CD4-positive, alpha-beta T cell (primary cell): ENCODE results near the gene RASGRF2. TPM values are rescaled to one million over a fixed set of nuclear protein-coding genes. Genes with fewer than 3 reads are reported as not detected.

Experiments used
- ATAC-seq: fragments of 200-7000 bp; cut with Tn5 transposase; one replicate; pipeline ENCODE4 v1.10.0; 2022; ENCODE audit warnings: mild to moderate bottlenecking; ENCODE audit not compliant: poor library complexity
- CTCF ChIA-PET: fragments of 350-600 bp; sonication (Branson Sonifier 250); formaldehyde crosslinking; loops from one replicate; lab custom pipeline; 2021; ENCODE audit warnings: antibody characterized with exemption, inconsistent platforms; lab: Charles Lee
- POLR2A ChIA-PET: fragments of 350-600 bp; sonication (Branson Sonifier 250); formaldehyde crosslinking; loops from one replicate; lab custom pipeline; 2021; ENCODE audit warnings: antibody characterized with exemption, inconsistent platforms; lab: Charles Lee
- DNase-seq, 14 experiments: peaks; one replicate each; pipeline ENCODE4 v3.0.0-alpha.2; 2013 to 2020; ENCODE audit warnings: mixed read lengths in 2 of 14
- H3K27ac ChIP-seq, 2 donors: one replicate each; pipeline versions ENCODE4 v1.5.1 to v1.7.0; 2013; ENCODE audit warnings: low read length in 2 of 2, low read depth in 1 of 2, mild to moderate bottlenecking in 1 of 2
- H3K27me3 ChIP-seq, 2 experiments: 1 replicate in 1 of 2; 2 replicates in 1 of 2; pipeline versions ENCODE4 v1.6.1 to v1.7.0; 2013; ENCODE audit warnings: low read length in 2 of 2, control low read depth in 1 of 2, mild to moderate bottlenecking in 1 of 2, moderate library complexity in 1 of 2; ENCODE audit not compliant: insufficient read depth in 2 of 2, control insufficient read depth in 1 of 2
- H3K36me3 ChIP-seq: one replicate; pipeline ENCODE4 v1.6.1; 2013; ENCODE audit warnings: low read length, control low read depth; ENCODE audit not compliant: insufficient read depth
- H3K4me1 ChIP-seq: one replicate; pipeline ENCODE4 v1.6.1; 2013; ENCODE audit warnings: low read length, control low read depth; ENCODE audit not compliant: insufficient read depth
- H3K4me3 ChIP-seq: one replicate; pipeline ENCODE4 v1.5.1; 2013; ENCODE audit warnings: mild to moderate bottlenecking, low read length, moderate library complexity
- H3K9me3 ChIP-seq, 2 experiments: 1 replicate in 1 of 2; 2 replicates in 1 of 2; pipeline versions ENCODE4 v1.6.1 to v1.7.0; 2013; ENCODE audit warnings: low read length in 2 of 2, mild to moderate bottlenecking in 2 of 2, control low read depth in 1 of 2, moderate library complexity in 1 of 2; ENCODE audit not compliant: control insufficient read depth in 1 of 2, insufficient read depth in 1 of 2
- H3K27ac Mint-ChIP-seq: one replicate; pipeline ENCODE4 v1.8.0; 2020; ENCODE audit warnings: mixed read lengths
- H3K27me3 Mint-ChIP-seq: one replicate; pipeline ENCODE4 v1.8.0; 2021; ENCODE audit warnings: mixed read lengths
- H3K36me3 Mint-ChIP-seq: one replicate; pipeline ENCODE4 v1.8.0; 2021; ENCODE audit warnings: low read depth, mixed read lengths
- H3K4me1 Mint-ChIP-seq: one replicate; pipeline ENCODE4 v1.8.0; 2021; ENCODE audit warnings: low read depth, mixed read lengths
- H3K4me3 Mint-ChIP-seq: one replicate; pipeline ENCODE4 v1.8.0; 2020; ENCODE audit warnings: mild to moderate bottlenecking, mixed read lengths
- H3K9me3 Mint-ChIP-seq: one replicate; pipeline ENCODE4 v1.8.0; 2020; ENCODE audit warnings: mixed read lengths
- intact Hi-C, 2 experiments: fragments of 100-400 bp; cut with DNase I in 1 of 2; cut with micrococcal nuclease in 1 of 2; formaldehyde crosslinking; loops; one replicate each; pipeline versions ENCODE4 v1.15.1 to v1.9.0; 2023 to 2025; cut with DNase I, micrococcal nuclease
- total RNA-seq, 174 experiments: library from RNA in 2 of 174; stranded (reverse) in 2 of 174; gene quantifications; one replicate each; pipeline ENCODE4 v1.2.3 and lab custom pipeline; 2021 to 2026
- TF ChIP-seq, protein P1 (sequence below): fragments of 200-600 bp; IDR thresholded peaks from one replicate; pipeline ENCODE4 v1.8.0; 2022; ENCODE audit warnings: antibody characterized with exemption, mild to moderate bottlenecking

The RASGRF2 gene
- total RNA-seq, 2 experiments from 2014 or later: 21.9 to 24.9 TPM

DNA sequence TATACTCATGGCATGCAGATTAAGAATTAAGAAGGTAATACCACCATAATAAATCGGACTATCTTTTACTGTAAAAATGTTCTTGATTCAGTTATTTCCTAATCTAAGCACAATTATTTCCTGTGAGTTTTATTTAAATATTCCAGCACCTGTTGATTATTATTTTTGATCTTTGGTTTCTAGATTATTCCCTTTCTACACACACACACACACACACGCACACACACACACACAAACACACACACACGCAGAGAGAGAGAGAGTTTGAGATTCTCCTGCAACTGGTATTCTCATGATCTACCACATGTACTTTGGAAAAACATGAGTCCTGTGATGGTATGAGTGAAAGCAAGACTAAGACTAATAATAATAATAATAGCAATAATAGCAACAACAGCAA, 256.0 kb downstream of the RASGRF2 start:
- H3K9me3 ChIP-seq: no peaks in the 10 kb centered on the region
- no peak overlapping the region for H3K27ac ChIP-seq
- TF ChIP-seq, protein P1, sequence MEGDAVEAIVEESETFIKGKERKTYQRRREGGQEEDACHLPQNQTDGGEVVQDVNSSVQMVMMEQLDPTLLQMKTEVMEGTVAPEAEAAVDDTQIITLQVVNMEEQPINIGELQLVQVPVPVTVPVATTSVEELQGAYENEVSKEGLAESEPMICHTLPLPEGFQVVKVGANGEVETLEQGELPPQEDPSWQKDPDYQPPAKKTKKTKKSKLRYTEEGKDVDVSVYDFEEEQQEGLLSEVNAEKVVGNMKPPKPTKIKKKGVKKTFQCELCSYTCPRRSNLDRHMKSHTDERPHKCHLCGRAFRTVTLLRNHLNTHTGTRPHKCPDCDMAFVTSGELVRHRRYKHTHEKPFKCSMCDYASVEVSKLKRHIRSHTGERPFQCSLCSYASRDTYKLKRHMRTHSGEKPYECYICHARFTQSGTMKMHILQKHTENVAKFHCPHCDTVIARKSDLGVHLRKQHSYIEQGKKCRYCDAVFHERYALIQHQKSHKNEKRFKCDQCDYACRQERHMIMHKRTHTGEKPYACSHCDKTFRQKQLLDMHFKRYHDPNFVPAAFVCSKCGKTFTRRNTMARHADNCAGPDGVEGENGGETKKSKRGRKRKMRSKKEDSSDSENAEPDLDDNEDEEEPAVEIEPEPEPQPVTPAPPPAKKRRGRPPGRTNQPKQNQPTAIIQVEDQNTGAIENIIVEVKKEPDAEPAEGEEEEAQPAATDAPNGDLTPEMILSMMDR: no peak
- no peaks in the 10 kb centered on the region for H3K4me1 ChIP-seq
- Mint-ChIP-seq H3K4me3 (no peak overlapping the region), H3K27ac (no peak overlapping the region), H3K4me1 (no peaks in the 10 kb centered on the region), H3K27me3 (no peaks in the 10 kb centered on the region), H3K9me3 (no peaks in the 10 kb centered on the region), H3K36me3 (peaks cover 90% of the 10 kb centered on the region)
- peaks cover 33% of the 10 kb centered on the region for H3K36me3 ChIP-seq
- CTCF ChIA-PET: no interaction called here
- POLR2A ChIA-PET: no interaction called here
- no peaks in the 10 kb centered on the region for H3K27me3 ChIP-seq
- no peak overlapping the region for H3K4me3 ChIP-seq
- DNase-seq (no peak), ATAC-seq (no peak)
- intact Hi-C loops: no loop called here

DNA sequence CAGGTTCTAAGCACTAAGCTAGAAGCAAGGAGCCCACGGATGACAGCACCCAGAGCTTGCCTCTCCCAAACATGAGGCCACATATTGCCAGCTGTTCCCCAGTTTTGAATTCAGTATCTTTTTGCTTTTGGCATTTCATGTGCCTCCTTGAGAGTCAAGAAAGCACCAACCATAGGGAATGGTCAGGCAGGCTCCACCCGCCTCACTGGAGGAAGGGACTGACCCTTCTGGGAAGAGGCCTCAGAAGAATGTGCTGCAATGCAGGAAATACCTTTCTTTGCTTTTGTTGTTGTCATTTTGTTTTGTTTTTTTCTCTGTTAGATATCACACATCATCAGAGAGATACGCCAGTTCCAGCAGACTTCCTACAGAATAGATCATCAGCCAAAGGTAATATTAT, 259.2 kb downstream of the RASGRF2 start:
- Histone ChIP-seq H3K36me3 (peaks cover 26% of the 10 kb centered on the region), H3K4me3 (no peak overlapping the region), H3K27me3 (no peaks in the 10 kb centered on the region), H3K27ac (no peak overlapping the region), H3K9me3 (no peaks in the 10 kb centered on the region), H3K4me1 (no peaks in the 10 kb centered on the region)
- Mint-ChIP-seq H3K4me1 (no peaks in the 10 kb centered on the region), H3K36me3 (peaks cover 75% of the 10 kb centered on the region), H3K9me3 (no peaks in the 10 kb centered on the region), H3K4me3 (no peak overlapping the region), H3K27ac (no peak overlapping the region), H3K27me3 (no peaks in the 10 kb centered on the region)
- POLR2A ChIA-PET: no interaction called here
- CTCF ChIA-PET: no interaction called here
- ATAC-seq (no peak), DNase-seq (no peak)
- TF ChIP-seq, protein P1: no peak
- intact Hi-C loops: no loop called here

DNA sequence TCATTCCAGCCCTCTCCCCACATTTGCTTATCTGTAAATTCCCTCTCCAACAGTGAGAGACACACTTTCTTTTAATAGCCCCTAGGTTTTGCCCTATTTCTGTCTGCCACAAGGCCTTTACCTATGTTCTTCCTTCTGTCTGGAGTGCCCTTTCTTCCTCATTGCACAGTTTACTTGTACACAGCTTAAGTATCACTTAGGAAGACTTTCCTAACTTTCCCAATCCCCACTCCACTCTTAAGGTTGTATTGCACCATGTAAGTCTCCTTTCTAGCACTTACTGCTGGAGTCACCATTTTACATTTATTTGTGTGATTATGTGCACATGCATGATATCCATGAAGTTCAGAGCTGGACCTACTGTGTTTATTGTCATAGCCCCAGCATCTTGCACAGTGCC, 262.1 kb downstream of the RASGRF2 start:
- H3K36me3 ChIP-seq: peaks cover 20% of the 10 kb centered on the region
- no peak for DNase-seq
- CTCF ChIA-PET: no interaction called here
- no peak overlapping the region for H3K4me3 ChIP-seq
- TF ChIP-seq, protein P1: no peak
- Mint-ChIP-seq H3K27ac (no peak overlapping the region), H3K4me1 (no peaks in the 10 kb centered on the region), H3K9me3 (no peaks in the 10 kb centered on the region), H3K36me3 (peaks cover 78% of the 10 kb centered on the region), H3K4me3 (no peak overlapping the region), H3K27me3 (no peaks in the 10 kb centered on the region)
- H3K4me1 ChIP-seq: no peaks in the 10 kb centered on the region
- H3K9me3 ChIP-seq: no peaks in the 10 kb centered on the region
- ATAC-seq: no peak
- no peak overlapping the region for H3K27ac ChIP-seq
- POLR2A ChIA-PET: no interaction called here
- H3K27me3 ChIP-seq: no peaks in the 10 kb centered on the region
- intact Hi-C loops: no loop called here
